GM15510 (cell line): Measurements from ENCODE around the gene VEGFA.

Experiments used
- POLR2A ChIP-seq: IDR thresholded peaks from 3 replicates; pipeline ENCODE4 v1.6.1; 2011; ENCODE audit warnings: borderline replicate concordance; ENCODE audit not compliant: insufficient read length; ENCODE audit errors: extremely low read depth

VEGFA gene

DNA sequence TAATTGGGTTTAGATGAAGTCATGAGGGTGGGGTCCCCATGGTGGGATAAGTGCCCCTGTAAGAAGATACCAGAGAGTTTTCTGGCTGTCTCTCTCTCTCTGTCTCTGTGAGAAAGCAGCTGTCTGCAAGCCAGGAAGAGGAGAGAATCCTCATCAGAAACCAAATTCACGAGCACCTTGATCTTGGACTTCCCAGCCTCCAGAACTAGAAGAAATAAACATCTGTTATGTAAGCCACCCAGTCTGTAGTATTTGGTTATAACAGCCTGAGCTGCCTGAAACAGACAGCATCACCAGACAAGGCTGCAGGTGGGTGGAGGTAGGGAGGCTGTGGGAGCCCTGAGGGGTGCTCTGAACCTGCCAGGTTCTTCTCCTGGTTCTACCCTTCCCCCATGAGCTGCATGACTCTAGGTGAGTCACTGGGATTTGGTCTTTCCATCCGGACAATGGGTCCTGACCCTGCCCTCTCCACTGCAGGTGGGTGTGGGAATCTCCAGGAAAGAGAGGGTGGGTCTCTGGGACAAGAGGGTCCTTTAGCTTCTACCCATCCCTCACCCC, 34.3 kb upstream of the VEGFA start:
- no peak for TF ChIP-seq POLR2A

DNA sequence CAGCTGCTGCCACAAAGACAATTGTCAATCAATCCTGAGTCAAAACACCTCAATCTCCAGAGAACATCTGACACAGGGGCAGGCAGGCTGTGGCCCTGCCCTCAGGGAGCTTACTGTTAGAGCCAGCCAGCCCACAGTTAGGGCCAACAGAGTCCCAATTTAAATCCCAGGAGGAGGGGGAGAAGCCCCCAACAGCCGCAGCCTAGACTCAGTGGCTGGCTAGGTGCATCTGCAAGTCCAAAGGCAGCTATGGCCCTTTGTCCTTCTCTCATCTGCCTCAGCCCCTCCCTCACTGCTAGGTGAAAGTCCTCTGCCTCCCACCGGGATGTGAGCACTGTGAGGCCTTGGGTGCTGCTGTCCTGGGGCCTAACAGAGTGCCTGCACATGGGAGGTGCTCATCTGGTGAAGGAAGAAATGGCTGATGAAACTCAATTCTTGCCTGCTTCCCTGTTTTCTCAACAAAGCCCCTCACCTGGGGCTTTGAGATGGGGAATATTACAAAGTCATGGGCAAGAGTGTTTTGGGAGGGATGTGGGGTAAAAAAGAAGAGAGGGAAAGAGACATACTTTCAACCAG, 33.7 kb upstream of the VEGFA start:
- TF ChIP-seq POLR2A: no peak

DNA sequence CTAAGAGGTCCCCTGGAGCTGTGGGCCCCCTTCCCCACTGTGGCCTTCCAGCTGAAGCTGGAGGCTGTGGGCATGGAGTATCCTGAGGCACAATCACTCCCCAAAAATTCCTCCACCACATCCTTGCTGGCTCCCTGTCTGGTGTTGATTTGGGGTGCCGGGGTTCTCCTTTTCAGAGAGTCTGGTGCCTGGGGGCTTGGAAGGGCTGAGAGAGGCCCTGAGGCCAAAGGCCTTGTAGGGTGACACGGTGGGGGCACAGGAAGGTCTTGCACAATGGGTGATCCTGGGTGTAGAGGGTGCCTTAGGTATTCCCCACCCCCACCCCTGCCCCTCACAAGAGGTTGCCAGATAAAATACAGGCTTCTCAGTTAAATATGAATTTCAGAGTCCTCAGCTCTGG, 33.2 kb upstream of the VEGFA start:
- TF ChIP-seq POLR2A: no peak

DNA sequence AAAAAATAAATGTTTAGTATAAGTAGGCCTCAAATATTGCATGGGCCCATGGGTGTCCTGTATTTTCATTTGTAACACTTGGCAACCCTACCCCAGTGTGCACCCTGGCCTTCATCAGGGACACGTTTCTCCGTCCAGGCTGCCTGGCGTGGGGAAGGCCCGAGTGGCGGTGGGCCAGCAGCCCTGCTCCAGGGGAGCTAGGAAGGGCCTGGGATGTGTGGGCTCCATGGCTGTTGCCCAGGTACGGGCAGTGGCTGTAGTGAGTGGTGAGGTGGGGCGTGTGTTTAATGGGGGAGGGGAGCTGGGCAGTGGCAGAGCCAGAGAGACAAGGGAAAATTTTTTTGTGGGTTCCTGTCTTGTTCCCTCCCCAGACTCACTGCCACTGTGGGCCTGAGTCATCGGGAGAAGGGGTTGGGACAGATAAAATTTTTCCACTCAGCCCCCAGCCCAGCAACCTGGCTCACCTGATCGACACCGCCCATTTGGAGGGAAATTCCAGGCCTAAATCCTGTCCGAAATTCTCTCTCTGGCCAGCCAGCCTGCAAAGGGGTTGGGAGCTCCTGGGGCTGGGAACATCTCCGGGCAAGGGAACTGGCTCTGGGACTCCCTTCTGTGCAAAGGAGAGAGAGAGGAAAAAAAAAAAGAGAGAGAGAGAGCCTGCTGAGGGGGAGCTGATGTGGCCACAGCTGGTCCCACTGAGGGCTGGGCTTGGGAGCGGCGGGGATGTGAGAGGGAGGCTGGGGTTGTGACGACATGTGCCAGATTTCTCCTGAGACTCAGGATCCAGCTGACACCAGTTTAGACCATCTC, 32.5 kb upstream of the VEGFA start:
- TF ChIP-seq POLR2A: no peak

DNA sequence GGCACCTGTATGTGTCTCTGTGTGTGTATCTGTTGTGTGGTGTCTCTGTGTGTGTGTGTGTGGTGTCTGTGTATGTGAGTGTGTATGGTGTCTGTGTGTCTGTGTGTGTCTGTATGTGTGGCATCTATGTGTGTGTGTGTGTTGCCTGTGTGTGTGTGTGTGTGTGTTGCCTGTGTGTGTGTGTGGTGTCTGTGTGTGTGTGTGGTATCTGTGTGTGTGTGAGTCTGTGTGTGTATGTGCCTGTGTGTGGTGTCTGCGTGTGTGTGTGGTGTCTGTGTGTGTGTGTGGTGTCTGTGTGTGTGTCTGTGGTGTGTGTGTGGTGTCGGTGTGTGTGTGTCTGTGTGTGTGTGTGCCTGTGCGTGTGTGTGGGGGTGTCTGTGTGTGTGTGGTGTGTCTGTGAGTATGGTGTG, 31.7 kb upstream of the VEGFA start:
- no peak for TF ChIP-seq POLR2A

DNA sequence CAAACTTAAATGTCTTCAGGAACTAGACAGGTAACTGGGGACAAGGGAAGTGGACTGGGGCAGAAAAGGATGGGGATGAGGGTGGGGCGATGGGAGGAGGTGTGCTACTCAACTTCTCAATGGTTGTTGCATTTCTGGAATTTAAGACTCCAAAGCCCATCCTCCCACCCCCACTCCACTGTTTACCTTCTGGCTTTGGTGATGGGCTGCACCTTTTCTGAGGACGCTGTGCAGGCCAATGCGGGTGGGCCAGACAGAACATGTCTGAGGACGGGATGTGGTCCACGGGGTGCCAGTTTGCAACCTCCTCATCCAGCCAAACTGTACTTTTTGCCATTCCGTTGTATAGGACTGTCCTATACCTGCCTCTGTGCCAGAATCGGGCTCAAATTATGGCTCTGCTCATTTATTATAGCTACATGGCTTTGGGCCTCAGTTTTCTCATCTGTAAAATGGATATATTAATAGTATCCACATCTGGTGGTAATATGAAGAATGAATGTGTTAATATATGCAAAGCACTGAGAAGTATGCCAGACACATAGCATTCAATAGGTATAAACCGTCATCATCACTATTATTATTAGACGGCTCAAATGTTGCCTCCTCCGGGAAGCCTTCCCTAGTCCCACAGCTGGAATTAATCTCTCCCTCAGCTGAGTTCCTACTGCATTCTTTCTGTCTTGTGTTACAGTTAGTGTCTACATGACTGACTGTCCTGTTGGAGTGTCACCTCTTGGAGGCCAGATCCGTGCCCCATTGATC, 31.0 kb upstream of the VEGFA start:
- TF ChIP-seq POLR2A: no peak

DNA sequence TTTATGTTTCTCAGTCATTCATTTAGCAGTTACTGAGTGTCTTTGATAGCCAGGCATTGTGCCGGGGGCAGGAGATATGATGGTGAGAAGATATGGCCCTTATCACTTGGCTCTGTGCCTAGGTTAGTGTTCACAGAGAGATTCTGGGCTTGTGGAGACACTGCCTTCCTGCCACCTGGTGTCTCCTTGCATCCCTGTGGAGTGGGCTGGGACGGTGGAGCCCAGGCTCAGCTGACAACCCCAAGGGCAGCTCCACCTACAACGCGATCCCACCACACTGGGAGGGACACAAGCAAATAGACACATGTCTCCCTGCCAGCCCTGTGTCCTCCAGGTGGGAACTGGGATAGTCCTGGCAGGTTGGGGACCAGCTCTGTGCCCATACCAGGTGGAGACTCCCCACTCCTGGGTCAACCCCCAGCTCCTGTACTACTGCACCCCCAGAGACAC, 30.3 kb upstream of the VEGFA start:
- no peak for TF ChIP-seq POLR2A

DNA sequence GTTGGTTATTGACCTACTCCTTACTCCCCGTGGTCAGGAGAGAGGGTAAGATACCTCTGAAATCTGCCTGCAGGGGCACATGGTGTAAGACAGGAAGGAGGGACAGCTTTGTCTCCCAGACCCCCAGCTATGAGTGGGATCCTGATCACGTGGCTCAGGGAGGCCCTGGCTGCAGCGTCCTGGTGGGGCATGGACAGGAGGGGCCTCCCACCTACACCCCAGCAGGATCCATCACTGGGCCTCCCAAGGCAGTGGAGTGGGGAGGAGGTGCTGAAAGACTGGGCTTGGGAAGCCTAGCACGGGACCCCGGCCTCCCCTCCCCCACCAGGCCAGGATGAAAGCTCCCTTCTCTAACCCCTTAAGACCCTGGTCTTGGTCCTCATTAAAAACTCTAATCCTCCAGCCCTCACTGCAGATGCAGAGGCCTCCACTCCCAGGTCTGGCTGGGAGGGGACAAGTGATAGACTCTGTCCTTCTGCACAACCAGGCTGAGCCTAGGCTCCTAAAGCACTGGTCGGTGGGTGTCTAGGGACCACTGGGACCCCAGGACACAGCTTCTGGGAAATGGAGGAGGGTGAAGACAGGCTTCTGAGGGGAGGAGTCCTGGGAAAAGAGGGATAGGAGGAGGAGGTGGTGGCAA, 29.6 kb upstream of the VEGFA start:
- no peak for TF ChIP-seq POLR2A

DNA sequence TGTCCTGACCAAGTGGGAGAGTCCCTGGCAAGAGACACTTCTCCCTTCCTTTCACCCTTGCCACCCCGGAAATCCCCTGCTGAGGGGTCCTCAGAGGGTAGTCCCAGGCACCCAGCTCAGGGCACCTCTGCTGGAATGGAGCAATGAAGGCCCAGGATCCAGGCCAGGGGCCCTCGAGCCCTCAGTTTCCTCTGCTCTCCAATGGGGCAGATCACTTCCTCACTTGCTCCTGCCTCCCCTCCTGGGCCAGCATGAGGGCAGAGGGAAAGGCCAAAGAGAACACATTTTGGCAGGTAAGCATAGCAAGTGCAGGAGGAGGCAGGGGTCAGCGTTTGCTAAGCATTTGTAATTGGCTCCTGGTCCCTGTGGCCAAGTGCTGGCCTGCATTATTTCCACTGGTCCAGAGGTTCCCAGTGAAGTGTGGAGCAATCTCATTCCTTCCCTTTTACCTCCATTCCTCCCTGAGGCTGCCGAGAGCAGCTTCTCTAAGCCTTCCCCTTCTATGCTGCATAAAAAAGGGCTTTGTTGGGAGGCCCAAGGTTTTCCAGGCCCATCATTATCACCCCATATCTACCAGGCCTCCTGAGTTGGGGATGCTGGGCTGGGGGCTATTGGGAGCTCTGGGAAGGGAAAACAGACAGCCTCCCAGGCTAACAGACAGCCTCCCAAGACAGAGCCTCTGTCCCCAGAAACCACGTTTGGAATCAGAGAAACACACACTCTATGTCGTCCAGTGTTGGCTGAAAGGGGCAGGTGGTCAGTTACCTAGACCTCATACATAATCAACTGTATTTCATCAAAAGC, 28.8 kb upstream of the VEGFA start:
- TF ChIP-seq POLR2A: no peak

DNA sequence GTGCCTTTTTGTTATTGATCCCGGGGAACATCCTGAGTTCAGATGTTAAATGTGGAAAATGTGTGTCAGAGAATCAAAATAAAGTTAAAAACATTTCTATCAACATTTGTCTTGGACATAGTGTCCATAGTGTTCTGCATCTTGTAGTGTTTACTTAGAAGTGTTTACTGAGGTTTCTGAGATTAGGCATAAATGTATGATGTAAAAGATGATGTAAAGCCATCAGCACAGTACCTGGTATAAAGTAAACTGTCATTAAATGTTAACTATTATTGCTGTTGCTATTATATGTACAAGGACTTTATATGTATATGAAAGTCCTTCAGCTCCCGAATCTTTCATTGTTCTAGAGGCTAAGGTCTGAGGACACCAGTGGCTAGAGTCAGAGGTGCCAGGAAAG, 28.2 kb upstream of the VEGFA start:
- TF ChIP-seq POLR2A: no peak

DNA sequence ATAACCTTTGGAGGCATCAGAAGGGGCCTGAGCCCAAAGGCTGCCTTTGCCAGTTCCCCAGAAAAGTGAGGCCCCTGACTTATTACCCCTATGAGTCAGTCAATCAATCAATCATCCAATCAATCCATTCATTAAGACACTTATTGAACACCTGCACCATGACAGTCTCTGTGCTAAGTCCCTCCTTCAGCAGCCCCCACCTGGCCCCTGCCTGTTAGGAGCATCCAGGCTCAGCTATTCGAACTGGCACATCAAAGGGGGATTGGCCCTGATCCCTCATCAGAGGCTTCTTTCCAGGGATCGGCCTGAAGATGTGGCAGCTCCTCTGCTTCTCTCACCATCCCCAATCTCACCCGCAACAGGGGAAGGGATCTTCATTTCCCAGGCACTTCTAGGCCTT, 27.7 kb upstream of the VEGFA start:
- TF ChIP-seq POLR2A: no peak

DNA sequence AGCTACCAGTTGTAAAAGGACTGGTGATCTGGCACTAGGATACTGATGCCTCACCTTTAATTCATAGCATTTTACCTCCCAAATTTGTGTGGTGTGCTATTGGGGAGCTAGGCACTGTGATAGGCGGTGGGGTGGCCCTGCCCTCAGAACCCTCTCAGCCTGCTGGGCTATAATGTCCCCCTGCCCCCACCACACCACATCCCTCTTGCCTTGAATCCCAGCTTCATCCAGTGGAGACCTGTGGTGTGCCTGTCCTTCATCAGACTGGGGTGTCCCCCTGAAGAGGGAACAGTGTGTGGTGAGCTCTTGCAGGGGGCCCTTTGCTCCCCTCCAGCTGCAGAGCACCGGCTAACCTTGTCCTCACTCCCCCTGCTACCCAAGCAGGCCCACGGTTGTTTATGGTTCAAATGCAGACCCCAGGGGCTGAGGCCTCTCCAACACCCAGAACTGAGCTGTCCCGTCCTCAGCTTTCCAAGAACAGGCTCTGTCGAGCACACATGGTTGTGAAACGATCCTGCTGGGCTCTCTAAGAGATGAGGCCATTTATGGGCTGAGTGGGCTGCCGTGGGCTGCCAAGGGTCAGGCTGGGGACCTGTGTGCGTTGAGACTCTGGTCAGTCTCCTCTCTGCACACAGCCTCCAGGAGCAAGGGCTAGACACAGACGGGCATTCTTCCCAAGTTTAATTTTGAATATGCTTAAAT, 26.9 kb upstream of the VEGFA start:
- TF ChIP-seq POLR2A: no peak

DNA sequence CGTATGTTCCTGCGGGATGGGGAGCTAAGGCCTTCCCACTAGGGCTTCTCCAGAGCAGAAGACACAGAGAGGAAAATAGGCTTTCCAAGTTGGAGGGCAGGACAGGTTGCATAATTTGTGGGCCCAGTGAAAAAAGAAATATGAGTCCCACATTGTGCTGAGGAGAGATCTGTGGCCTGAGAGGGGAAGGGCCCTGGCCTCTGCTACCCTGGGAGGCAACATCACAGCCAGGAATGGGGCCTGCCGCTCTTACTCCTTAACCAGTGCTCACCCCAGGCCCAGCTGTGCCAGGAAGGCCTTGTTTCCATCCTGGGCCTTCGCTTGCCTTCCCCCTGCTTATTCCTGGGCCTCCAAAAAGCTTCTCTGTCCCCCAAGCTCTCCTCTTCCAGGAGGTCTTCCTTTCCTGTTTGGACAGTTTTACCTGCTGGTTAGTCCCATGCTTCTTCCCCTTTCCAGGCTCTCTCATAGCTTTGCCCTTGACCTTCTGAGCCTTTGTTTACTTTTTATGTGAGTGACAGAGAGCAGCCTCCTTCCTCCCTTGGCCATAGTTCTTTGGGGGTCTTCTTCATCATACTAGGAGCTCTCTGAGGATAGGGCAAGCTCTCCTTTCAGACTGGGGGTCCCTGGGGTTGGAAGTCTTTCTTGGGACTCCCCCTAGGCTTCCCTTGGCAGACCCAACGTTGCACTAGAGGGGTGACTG, 26.2 kb upstream of the VEGFA start:
- TF ChIP-seq POLR2A: no peak

DNA sequence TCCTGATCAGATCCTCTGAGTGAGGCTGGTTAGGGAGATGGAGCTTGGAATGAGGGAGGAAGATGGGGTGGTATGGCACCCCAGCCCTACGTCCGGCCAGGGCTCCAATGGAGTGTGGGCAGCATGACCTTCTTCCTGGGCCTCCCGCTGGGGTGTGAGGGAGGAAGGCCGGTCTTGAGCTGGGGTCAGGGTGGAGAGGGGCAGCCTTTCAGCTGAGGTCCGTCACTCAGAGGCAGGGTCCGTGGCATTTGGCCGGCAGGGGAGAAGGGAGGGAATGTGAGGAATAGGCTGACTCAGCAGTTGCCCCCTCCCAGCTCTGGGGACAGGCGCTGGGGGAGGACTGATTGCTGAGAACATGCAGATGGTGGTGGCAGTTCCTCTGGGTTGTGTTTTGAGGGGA, 25.5 kb upstream of the VEGFA start:
- TF ChIP-seq POLR2A: no peak
